Muscle layer of colon (tissue), 2 donors: ENCODE results near the gene PELI1.
"Not testable (repeated sequence)": the region's sequence is repeated elsewhere in the genome, so short reads cannot be mapped to it uniquely, and the experiment has no call there.

Source experiments
- H3K27ac ChIP-seq: one replicate; pipeline ENCODE4 v1.7.0; 2013; ENCODE audit warnings: low read depth, mild to moderate bottlenecking, low read length, moderate library complexity
- H3K27me3 ChIP-seq, 2 donors: one replicate each; pipeline ENCODE4 v1.7.0; 2013; ENCODE audit warnings: low read length in 2 of 2, mild to moderate bottlenecking in 2 of 2; ENCODE audit not compliant: insufficient read depth in 2 of 2, control insufficient read depth in 1 of 2
- H3K36me3 ChIP-seq: one replicate; pipeline ENCODE4 v1.7.0; 2013; ENCODE audit warnings: mild to moderate bottlenecking, low read length; ENCODE audit not compliant: insufficient read depth
- H3K4me1 ChIP-seq: one replicate; pipeline ENCODE4 v1.7.0; 2013; ENCODE audit warnings: mild to moderate bottlenecking, low read length; ENCODE audit not compliant: insufficient read depth
- H3K4me3 ChIP-seq, 2 donors: one replicate each; pipeline ENCODE4 v1.7.0; 2013; ENCODE audit warnings: low read length in 2 of 2, low read depth in 1 of 2, mild to moderate bottlenecking in 1 of 2, moderate library complexity in 1 of 2
- H3K9ac ChIP-seq: one replicate; pipeline ENCODE4 v1.7.0; 2013; ENCODE audit warnings: low read length
- H3K9me3 ChIP-seq: one replicate; pipeline ENCODE4 v1.7.0; 2013; ENCODE audit warnings: mild to moderate bottlenecking, low read length
- donor health status: abdominal sarcoma.
- donor health status: Adenocarcinoma of cecum.

PELI1 gene

DNA sequence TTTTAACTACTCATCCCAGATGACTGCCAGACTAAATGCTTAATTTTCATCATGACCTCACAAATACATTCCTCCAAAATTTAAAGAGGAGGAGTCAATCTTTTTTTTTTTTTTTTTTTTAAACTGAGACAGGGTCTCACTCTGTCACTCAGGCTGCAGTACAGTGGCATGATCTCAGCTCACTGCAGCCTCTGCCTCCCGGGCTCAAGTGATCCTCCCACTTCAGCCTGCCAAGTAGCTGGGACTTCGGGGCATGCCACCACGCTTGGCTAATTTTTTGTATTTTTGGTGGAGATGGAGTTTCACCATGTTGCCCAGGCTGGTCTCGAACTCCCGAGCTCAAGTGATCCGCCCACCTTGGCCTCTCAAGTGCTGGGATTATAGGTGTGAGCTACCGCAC lies 41.5 kb downstream of the PELI1 start:
- not testable (repeated sequence) for H3K4me3 ChIP-seq, H3K27ac ChIP-seq, H3K9ac ChIP-seq, H3K9me3 ChIP-seq, H3K27me3 ChIP-seq
- H3K36me3 ChIP-seq: peaks cover 21% of the 10 kb centered on the region
- peaks cover 32% of the 10 kb centered on the region for H3K4me1 ChIP-seq

DNA sequence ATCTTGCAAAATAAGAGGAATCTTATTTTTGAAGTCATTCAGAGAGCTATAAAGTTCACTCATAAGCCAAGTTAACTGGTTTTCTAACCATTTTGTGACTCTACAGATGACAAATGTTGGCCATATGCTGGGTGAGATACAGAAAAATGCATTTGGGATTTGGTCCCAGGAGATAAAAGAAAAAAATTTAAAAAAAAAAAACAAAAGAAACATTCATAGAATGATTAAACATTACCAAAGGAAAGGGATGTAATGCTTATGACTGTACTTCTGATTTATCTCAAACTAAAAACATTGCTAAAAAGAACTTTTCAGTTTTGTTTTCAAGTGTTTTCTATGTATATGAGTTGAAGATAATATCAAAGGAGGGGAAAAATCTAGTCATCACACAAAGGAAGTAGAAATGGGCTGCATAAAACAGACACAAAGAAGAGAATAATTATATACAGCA lies 43.1 kb downstream of the PELI1 start:
- no peaks in the 10 kb centered on the region for H3K9me3 ChIP-seq
- no peak overlapping the region for H3K9ac ChIP-seq
- H3K4me1 ChIP-seq: peaks cover 19% of the 10 kb centered on the region
- no peaks in the 10 kb centered on the region for H3K27me3 ChIP-seq
- no peak overlapping the region for H3K4me3 ChIP-seq
- peaks cover 26% of the 10 kb centered on the region for H3K36me3 ChIP-seq
- H3K27ac ChIP-seq: no peak overlapping the region

DNA sequence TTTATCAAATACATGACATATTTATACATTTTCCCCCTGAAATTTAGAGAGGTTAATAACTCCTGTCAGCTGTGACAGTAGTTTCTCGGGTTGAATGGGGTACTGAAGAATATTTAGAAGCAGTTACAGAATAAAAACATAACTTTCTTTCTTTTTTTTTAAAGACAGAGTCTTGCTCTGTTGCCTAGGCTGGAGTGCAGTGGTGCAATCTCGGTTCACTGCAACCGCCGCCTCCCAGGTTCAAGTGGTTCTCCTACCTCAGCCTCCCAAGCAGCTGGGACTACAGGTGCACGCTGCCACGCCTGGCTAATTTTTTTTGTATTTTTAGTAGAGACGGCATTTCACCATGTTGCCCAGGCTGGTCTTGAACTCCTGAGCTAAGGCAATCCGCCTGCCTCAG lies 43.6 kb downstream of the PELI1 start:
- H3K9me3 ChIP-seq, H3K27me3 ChIP-seq, H3K4me3 ChIP-seq, H3K9ac ChIP-seq, H3K27ac ChIP-seq: not testable (repeated sequence)
- H3K4me1 ChIP-seq: peaks cover 13% of the 10 kb centered on the region
- peaks cover 32% of the 10 kb centered on the region for H3K36me3 ChIP-seq

DNA sequence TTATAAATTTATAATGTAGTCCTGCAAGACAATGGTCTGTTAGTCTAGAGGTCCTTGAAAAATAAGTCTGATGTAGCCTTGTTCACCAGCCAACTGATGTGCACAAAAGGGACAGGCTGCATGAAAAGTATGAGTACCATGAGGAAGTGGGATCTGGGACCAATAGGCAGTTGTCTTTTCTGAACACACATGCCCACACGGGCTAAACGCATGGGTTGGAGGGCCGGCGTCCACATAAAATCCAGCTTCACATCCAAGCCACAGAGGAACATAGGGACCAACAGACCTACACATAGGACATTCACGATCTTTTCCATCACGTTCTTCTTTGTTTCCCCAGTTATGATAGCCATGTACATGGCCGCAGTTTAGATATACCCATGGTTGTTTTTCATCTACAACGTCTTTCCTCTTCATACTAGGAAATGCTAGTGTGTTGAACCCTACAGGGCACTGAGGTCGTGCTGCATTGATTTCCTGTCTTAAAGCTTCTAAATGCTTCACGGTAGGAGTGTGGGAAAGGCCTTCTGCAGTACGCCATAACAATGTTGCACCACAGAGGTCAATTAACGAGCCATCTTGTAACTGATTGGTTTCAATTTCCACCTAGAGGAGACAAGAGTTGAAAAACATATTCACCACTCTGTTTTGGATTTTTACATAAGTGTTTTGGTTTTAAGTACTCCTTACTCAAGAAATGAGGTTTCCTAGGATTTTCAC lies 49.4 kb downstream of the PELI1 start:
- Histone ChIP-seq H3K36me3 (peaks cover 39% of the 10 kb centered on the region), H3K9me3 (no peaks in the 10 kb centered on the region), H3K27me3 (no peaks in the 10 kb centered on the region), H3K9ac (no peak overlapping the region), H3K4me1 (peaks cover 6% of the 10 kb centered on the region), H3K4me3 (no peak overlapping the region), H3K27ac (no peak overlapping the region)

DNA sequence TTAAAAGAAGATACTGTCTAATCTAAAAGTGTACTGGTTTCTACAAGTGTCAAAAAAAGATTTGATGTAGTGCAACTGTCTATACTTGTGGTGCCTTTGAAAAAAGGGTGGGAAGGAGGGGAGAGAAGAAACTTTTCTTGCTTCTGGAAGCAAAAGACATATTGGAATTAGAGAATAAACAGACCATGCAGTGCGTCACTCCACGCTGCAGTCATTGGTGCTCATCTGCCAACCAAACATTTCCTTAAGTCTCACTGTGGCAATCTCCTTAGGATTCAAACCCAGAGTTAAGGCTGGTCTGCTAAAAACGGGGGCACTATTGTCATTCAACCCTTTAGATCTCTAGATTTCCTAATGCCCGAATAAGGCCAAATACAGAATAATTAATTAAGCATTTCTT lies 50.9 kb downstream of the PELI1 start:
- no peaks in the 10 kb centered on the region for H3K9me3 ChIP-seq
- H3K9ac ChIP-seq: no peak overlapping the region
- no peaks in the 10 kb centered on the region for H3K27me3 ChIP-seq
- H3K4me3 ChIP-seq: no peak overlapping the region
- H3K36me3 ChIP-seq: peaks cover 32% of the 10 kb centered on the region
- H3K4me1 ChIP-seq: peaks cover 6% of the 10 kb centered on the region
- peak overlapping the region; percentile 24 for H3K27ac ChIP-seq

DNA sequence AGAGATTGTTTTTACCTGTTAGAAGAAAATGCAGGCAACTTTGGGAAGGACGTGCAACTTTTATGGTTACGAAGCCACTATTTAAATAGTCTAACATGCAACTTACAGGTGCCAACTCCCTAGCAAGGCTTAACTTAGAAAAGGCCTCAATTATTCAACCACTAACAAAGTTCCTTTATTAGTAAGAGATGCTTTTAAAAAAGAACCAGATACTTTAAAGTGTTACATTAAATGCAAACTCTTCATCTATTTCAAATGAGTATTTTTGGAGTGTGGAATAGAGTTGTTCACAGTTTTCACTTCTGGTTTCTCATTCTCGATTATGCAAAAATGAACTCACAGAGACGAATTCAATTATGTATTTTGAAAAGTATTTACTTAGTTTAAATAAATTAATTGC lies 51.7 kb downstream of the PELI1 start:
- Histone ChIP-seq H3K36me3 (peaks cover 30% of the 10 kb centered on the region), H3K27me3 (no peaks in the 10 kb centered on the region), H3K9me3 (no peaks in the 10 kb centered on the region), H3K9ac (no peak overlapping the region), H3K4me3 (no peak overlapping the region), H3K27ac (no peak overlapping the region), H3K4me1 (peaks cover 6% of the 10 kb centered on the region)

DNA sequence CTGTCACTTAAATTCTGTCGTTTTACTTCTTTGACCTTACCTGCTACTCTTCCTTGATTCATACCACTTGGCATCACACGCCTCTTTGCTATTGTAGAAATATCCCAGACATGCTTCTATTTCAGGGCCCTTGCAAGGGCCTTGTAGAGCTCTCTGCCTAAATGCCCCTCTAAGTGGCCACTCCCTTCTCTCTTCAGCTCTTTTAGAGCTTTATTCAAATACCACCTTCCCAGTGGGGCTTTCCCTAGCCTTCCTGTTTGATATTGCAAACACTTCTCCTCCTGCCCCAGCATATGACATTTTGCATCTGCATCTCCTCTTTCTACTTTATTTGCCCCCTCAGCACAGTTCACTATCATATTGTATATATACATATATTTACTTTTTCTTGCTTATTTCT lies 54.0 kb downstream of the PELI1 start:
- no peak overlapping the region for H3K9ac ChIP-seq
- no peaks in the 10 kb centered on the region for H3K9me3 ChIP-seq
- H3K36me3 ChIP-seq: peaks cover 9% of the 10 kb centered on the region
- no peaks in the 10 kb centered on the region for H3K27me3 ChIP-seq
- H3K4me3 ChIP-seq: no peak overlapping the region
- peaks cover 6% of the 10 kb centered on the region for H3K4me1 ChIP-seq
- no peak overlapping the region for H3K27ac ChIP-seq

DNA sequence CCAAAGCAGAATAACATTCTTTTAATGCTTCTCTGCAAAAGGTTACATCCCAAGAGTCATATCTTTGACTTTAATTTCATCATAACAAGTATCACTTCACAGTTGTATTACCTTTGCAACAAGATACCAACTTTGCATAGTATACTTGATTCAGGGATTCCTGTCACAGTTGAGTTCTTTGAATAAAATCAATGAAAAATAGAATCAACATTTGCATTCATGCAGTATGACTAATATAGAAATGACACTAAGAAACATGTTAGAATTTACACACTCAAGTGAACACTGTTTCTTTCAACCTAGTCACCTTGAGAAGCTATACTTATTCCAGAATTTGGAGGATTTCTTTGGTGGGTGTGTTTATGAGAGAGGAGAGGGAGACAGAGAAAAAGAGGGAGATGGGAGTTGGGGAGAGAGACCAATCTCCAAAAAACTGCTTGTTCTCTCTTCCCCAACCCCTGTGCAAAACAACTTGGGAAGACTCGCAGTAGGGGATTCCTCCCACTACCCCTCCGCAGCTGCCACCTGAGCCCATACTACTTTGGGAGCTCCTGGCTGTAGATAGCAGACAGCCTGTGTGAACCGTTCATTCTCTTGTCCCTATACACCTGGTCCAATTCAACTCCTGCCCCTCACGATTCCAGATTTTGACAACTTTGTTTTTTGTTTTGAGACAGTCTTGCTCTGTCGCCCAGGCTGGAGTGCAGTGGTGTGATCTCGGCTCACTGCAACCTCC lies 57.7 kb downstream of the PELI1 start:
- Histone ChIP-seq H3K9me3 (no peaks in the 10 kb centered on the region), H3K36me3 (no peaks in the 10 kb centered on the region), H3K27ac (no peak overlapping the region), H3K27me3 (no peaks in the 10 kb centered on the region), H3K9ac (no peak overlapping the region), H3K4me3 (no peak overlapping the region), H3K4me1 (no peaks in the 10 kb centered on the region)

DNA sequence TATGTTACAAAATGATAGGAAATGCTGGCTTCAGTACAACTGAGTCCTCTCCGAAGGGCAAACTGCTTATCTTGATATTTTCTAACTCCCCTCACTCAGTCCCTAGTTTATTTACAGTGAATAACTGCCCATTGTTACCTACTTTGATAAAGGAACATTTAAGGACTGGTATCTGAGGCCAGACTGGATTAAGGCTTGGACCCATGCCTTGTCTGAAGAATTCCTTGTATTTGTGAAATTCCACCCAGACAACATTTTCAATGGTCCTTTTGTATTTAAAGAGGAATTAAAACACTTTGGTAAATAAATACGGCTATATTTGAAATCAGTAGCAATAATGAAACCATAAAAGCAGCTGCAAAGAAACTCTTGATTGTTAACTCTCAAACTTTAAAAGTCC lies 58.3 kb downstream of the PELI1 start:
- Histone ChIP-seq H3K27me3 (no peaks in the 10 kb centered on the region), H3K9ac (no peak overlapping the region), H3K4me3 (no peak overlapping the region), H3K36me3 (no peaks in the 10 kb centered on the region), H3K4me1 (no peaks in the 10 kb centered on the region), H3K9me3 (no peaks in the 10 kb centered on the region), H3K27ac (no peak overlapping the region)

DNA sequence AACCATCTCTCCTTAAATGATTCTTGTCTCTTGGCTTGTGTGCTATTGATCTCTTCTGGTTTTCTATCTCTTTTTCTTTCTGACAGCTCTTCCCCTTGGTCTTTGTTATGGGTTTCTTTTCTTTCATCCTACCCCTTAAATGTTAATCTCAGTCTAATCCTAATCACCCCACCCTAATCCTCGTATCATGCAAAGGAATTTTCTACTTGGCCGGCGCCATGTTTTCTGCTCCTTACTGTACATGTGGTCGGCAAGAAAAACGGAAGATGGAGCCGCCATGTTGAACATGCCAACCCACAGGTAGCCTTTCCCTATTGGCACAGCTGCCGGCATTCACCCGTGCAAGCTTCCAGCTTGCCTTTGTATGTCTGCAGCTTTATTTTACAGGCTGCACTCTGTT lies 63.2 kb downstream of the PELI1 start:
- H3K27ac ChIP-seq: no peak overlapping the region
- no peaks in the 10 kb centered on the region for H3K9me3 ChIP-seq
- H3K9ac ChIP-seq: no peak overlapping the region
- no peaks in the 10 kb centered on the region for H3K4me1 ChIP-seq
- H3K4me3 ChIP-seq: no peak overlapping the region
- H3K27me3 ChIP-seq: no peaks in the 10 kb centered on the region
- no peaks in the 10 kb centered on the region for H3K36me3 ChIP-seq

DNA sequence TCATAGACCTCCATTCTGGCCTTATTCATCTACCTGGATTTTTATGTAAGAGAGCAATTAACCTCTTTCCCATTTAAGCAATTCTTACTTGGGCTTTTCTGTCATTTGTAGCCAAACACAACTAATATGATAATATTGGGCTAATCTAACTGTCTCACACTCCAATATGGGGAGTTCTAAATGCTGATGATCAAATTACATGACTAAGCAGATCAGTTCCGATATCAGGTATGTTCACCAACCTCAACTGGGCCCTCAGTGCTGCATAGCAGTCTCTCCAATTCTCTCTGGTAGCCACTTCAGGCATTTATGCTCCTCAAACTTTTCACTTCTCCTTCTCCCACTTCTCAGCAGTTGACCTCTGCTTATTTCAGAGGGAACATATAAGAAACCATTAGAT lies 64.0 kb downstream of the PELI1 start:
- Histone ChIP-seq H3K27ac (no peak overlapping the region), H3K4me1 (no peaks in the 10 kb centered on the region), H3K27me3 (no peaks in the 10 kb centered on the region), H3K9me3 (no peaks in the 10 kb centered on the region), H3K36me3 (no peaks in the 10 kb centered on the region), H3K4me3 (no peak overlapping the region), H3K9ac (no peak overlapping the region)

DNA sequence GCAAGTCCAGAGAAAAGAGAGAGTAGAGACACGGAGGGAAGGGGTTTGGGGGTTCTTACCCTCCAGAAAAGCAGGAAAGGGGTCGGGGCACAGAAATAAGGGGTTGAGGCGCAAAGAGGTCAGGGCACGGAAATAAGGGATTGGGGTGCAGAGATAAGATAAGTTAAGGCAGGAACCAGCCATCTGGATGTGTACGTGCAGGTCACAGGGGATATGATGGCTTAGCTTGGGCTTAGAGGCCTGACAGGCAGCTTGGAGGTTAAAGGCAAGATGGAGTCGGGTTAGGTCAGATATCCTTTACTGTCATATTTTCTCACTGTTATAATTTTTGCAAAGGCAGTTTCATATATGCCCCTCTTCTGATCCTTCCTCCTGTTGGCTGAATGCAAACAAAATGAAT lies 64.5 kb downstream of the PELI1 start:
- not testable (repeated sequence) for H3K9ac ChIP-seq, H3K27me3 ChIP-seq, H3K4me3 ChIP-seq, H3K9me3 ChIP-seq, H3K36me3 ChIP-seq, H3K4me1 ChIP-seq, H3K27ac ChIP-seq
